ENCODE data around the gene MAP3K4. TPM values are rescaled to one million over a fixed set of nuclear protein-coding genes. Genes with fewer than 3 reads are reported as not detected.

The MAP3K4 gene
- total RNA-seq, 1 donor from 2014 or later = 66.5 TPM

DNA sequence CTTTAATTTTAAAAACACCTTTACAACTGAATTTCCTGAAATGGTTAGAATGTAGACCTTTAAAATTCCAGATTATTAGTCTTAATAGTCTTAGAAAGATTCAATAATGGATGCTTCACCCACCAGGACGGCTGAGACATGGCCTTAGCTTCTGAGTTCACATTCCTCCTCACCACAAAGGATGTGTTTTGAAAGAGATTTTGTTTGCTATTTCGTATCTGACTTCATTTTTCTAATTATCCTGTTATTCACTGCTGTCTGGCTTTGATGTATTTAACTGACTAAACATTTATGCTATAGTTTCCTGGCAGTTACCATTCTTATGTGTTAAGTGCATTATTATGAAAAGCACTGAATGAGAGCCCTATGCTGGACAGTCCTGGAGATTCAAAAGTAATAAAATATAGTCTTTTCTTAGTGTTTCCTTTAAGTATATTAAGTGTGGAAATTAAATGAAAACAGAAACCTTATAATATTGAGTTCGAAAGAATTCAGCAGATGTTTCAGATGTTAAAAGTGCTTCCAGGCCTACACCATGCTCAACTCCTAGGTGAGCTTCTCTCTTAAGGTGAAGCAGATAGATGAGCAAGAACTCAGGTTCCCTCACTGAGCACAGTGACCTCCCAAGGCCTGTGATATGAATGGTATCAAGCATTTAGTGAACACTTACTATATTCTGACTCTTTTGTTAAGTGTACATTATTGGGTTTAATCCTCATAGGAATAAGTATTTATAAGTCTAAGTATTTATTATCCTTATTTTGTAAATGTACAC, 40.3 kb downstream of the MAP3K4 start:
- ATAC-seq (ENCODE audit: low read depth) (no peak), DNase-seq (no peak)
- Mint-ChIP-seq H3K4me1 (peaks cover 46% of the 10 kb centered on the region), H3K27ac (no peak overlapping the region), H3K27me3 (no peaks in the 10 kb centered on the region), H3K9me3 (no peaks in the 10 kb centered on the region), H3K36me3 (ENCODE audit: low read depth) (peaks cover 24% of the 10 kb centered on the region), H3K4me3 (no peak overlapping the region)
- intact Hi-C loops (cut with micrococcal nuclease) = no loop called here
- ChIA-PET CTCF (no interaction called here), POLR2A (interaction anchor here (0.6 kb wide), 1 partner anchor 292 kb away, joined by 4 read pairs; no protein-coding TSS in a partner anchor)
- no peak for TF ChIP-seq CTCF (IDR thresholded peaks at IDR 0.05)

DNA sequence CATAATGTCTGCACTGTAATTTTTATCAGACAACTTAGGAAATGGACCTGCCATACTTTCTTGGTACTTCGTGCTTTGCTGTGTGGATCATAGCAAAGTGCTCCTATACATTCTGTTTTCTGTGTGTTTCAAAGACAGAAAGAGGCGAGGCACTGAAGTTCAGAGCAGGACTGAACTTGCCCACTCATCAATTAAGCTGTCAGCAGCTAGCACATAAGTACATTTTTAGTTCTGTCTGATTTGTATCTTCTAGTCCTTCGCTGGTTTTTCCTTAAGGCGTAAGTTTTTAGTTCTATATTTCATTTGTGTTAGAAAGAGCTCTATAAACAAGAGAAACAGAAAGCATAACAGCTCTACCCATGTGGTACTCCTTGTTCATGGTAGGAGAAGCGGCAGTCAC, 42.1 kb downstream of the MAP3K4 start:
- H3K9me3 Mint-ChIP-seq = no peaks in the 10 kb centered on the region
- no peak for DNase-seq
- no peaks in the 10 kb centered on the region for H3K27me3 Mint-ChIP-seq
- POLR2A ChIA-PET = no interaction called here
- ATAC-seq (ENCODE audit: low read depth) = no peak
- H3K4me3 Mint-ChIP-seq = no peak overlapping the region
- H3K4me1 Mint-ChIP-seq = peaks cover 35% of the 10 kb centered on the region
- no peak for TF ChIP-seq CTCF (IDR thresholded peaks at IDR 0.05)
- intact Hi-C loops (cut with micrococcal nuclease) = no loop called here
- H3K27ac Mint-ChIP-seq = no peak overlapping the region
- CTCF ChIA-PET = no interaction called here
- H3K36me3 Mint-ChIP-seq (ENCODE audit: low read depth) = peaks cover 35% of the 10 kb centered on the region

DNA sequence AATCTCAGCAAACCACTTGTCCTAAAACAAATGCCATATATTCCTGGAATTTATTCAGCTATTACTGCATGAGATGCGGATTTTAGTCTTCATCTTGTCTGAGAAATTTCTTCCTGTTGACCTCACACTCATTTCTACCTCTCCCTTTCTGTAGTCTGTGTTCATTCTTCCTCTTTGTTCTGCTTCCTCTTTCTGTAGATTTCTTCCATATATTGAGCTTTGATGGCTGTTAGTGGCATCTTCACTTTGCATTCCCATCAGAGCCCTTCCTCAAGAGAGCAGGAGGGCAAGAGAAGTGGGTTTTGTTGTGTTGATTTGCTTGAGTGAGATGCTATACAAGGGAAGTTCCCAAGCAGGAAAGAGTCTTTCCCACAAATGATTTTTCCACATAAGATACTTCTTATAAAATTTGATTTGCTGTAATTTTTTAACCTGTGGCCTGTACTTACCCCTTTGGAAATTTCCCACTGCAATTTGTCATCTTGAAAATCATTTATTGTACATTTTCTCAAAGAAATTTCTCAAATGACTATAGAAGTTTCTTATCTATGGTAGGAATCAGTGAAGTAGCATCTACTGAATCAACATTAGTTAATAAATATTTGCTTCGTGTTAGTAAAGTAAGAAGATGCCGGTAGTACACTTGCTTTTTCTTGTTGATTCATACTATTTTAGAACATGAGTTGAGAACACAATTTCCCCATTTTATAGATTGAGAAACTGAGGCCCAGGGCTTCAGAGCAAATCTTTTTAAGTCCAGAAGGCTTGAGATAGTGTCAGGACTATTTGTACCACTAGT, 43.8 kb downstream of the MAP3K4 start:
- Mint-ChIP-seq H3K27ac (peak overlapping the region; percentile 5), H3K36me3 (ENCODE audit: low read depth) (peaks cover 49% of the 10 kb centered on the region), H3K4me3 (no peak overlapping the region), H3K4me1 (peaks cover 18% of the 10 kb centered on the region), H3K27me3 (no peaks in the 10 kb centered on the region), H3K9me3 (no peaks in the 10 kb centered on the region)
- intact Hi-C loops (cut with micrococcal nuclease) = no loop called here
- ChIA-PET CTCF (no interaction called here), POLR2A (no interaction called here)
- TF ChIP-seq CTCF (IDR thresholded peaks at IDR 0.05) = no peak
- peak; percentile 25 for ATAC-seq (ENCODE audit: low read depth)
- no peak for DNase-seq

- ChIA-PET CTCF (no interaction called here), POLR2A (no interaction called here)
- Mint-ChIP-seq H3K27me3 (no peaks in the 10 kb centered on the region), H3K4me3 (no peak overlapping the region), H3K9me3 (no peaks in the 10 kb centered on the region), H3K27ac (no peak overlapping the region), H3K4me1 (peaks cover 16% of the 10 kb centered on the region), H3K36me3 (ENCODE audit: low read depth) (peaks cover 54% of the 10 kb centered on the region)
- ATAC-seq (ENCODE audit: low read depth) = no peak
- intact Hi-C loops (cut with micrococcal nuclease) = no loop called here
- no peak for DNase-seq
- no peak for TF ChIP-seq CTCF (IDR thresholded peaks at IDR 0.05)
Measured at GRCh38 chr6:161035981-161036263, 44.4 kb downstream of the MAP3K4 start.

- H3K9me3 Mint-ChIP-seq = no peaks in the 10 kb centered on the region
- TF ChIP-seq CTCF (IDR thresholded peaks at IDR 0.05) = no peak
- H3K4me1 Mint-ChIP-seq = peaks cover 16% of the 10 kb centered on the region
- H3K27ac Mint-ChIP-seq = no peak overlapping the region
- no peak for DNase-seq
- CTCF ChIA-PET = no interaction called here
- no peak for ATAC-seq (ENCODE audit: low read depth)
- peaks cover 66% of the 10 kb centered on the region for H3K36me3 Mint-ChIP-seq (ENCODE audit: low read depth)
- no peaks in the 10 kb centered on the region for H3K27me3 Mint-ChIP-seq
- POLR2A ChIA-PET = interaction anchor here (0.7 kb wide), 1 partner anchor 9 kb away, joined by 4 read pairs; no protein-coding TSS in a partner anchor
- H3K4me3 Mint-ChIP-seq = no peak overlapping the region
- intact Hi-C loops (cut with micrococcal nuclease) = no loop called here
Measured at GRCh38 chr6:161037873-161038228, 46.3 kb downstream of the MAP3K4 start.
